ENCODE measurements around the gene SNX30. TPM values are rescaled to one million over a fixed set of nuclear protein-coding genes. Genes with fewer than 3 reads are reported as not detected.

Gene SNX30
- polyA plus RNA-seq, 1 of the 3 experiments (the other 2 are of a cell fraction): 2.7 TPM

DNA sequence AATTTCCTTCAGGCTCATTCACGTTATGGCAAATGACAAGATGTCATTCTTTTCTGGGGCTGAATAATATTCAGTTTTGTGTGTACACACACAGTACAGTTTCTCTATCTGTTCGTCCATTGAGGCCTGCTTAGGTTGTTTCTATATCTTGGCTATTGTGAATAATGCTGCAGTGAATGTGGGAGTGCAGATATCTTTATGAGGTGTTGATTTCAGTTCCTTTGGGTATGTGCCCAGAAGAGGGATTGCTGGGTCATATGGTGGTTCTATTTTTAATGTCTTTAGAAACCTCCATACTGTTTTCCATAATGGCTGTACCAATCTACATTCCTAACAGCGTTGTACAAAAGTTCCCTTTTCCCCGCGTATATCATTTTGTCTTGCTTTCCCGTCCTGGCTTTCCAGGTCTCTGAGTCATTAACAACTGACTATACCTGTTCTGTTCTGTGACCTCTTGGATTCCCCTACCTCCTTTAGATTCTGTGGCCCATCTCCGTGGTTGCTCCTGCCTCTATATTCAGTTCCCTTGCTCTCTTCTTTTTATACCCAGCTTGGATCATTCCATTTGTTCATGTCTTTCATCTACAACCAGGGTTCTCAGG lies 6.8 kb downstream of the SNX30 start:
- no peak overlapping the region for H3K4me2 ChIP-seq
- no peaks in the 10 kb centered on the region for H3K9me2 ChIP-seq
- no peak overlapping the region for H3K9ac ChIP-seq
- peaks cover 0 to 13% of the 10 kb centered on the region in 2 experiments; a peak in 2 of 4 replicates for H3K4me1 ChIP-seq (ENCODE audit: control insufficient read depth in 1 of 2, insufficient read depth in 2 of 2, low read depth in 1 of 2, low read length in 1 of 2)
- ChIA-PET CTCF (no interaction called here), POLR2A (no interaction called here)
- TF ChIP-seq EP300 (IDR thresholded peaks at IDR 0.05; ENCODE audit: borderline replicate concordance in 1 of 2, low read depth in 1 of 2, low read length in 1 of 2): no peak
- no peak for TF ChIP-seq SMC3 (IDR thresholded peaks at IDR 0.05; ENCODE audit: low read depth, low read length)
- no peak for TF ChIP-seq GATA2 (CRISPR knock-in tag; IDR thresholded peaks at IDR 0.05)
- no peak for TF ChIP-seq TAF1 (IDR thresholded peaks at IDR 0.05; ENCODE audit: borderline replicate concordance, low read depth, low read length)
- TF ChIP-seq, protein P1, sequence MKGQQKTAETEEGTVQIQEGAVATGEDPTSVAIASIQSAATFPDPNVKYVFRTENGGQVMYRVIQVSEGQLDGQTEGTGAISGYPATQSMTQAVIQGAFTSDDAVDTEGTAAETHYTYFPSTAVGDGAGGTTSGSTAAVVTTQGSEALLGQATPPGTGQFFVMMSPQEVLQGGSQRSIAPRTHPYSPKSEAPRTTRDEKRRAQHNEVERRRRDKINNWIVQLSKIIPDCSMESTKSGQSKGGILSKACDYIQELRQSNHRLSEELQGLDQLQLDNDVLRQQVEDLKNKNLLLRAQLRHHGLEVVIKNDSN (IDR thresholded peaks at IDR 0.05; ENCODE audit: borderline replicate concordance, low read depth): no peak
- no peak for TF ChIP-seq NFIC (IDR thresholded peaks at IDR 0.05; ENCODE audit: borderline replicate concordance)
- no peak for TF ChIP-seq ELF1 (IDR thresholded peaks at IDR 0.05)
- no peak for TF ChIP-seq YY1 (IDR thresholded peaks at IDR 0.05; ENCODE audit: low read depth)
- TF ChIP-seq, protein P2, sequence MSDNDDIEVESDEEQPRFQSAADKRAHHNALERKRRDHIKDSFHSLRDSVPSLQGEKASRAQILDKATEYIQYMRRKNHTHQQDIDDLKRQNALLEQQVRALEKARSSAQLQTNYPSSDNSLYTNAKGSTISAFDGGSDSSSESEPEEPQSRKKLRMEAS (IDR thresholded peaks at IDR 0.05; ENCODE audit: low read depth): no peak
- TF ChIP-seq FOSL2 (IDR thresholded peaks at IDR 0.05; ENCODE audit: borderline replicate concordance, low read depth): no peak
- TF ChIP-seq RFX5 (IDR thresholded peaks at IDR 0.05; ENCODE audit: low read length): no peak
- no peak for TF ChIP-seq FOXM1 (IDR thresholded peaks at IDR 0.05; ENCODE audit: low read depth)
- no peak for TF ChIP-seq CHD2 (IDR thresholded peaks at IDR 0.05; ENCODE audit: low read length, partially characterized antibody)
- TF ChIP-seq EZH2phosphoT487 (IDR thresholded peaks at IDR 0.05; ENCODE audit: borderline replicate concordance, low read depth): no peak
- no peak overlapping the region for H3K4me3 ChIP-seq (ENCODE audit: low read depth in 2 of 2, low read length in 1 of 2)
- no peaks in the 10 kb centered on the region for H3K36me3 ChIP-seq (replicated peaks in 1 of 2; ENCODE audit: control insufficient read depth in 1 of 2, insufficient read depth in 2 of 2, low read length in 1 of 2)
- DNase-seq: no peak
- 81% methylated on average over 7 of the region's 7 CpGs for WGBS (ENCODE audit: low lambda C conversion rate)
- H3K27ac ChIP-seq (ENCODE audit: low read depth in 2 of 2, low read length in 1 of 2): no peak overlapping the region
- H3K27me3 ChIP-seq (ENCODE audit: insufficient read depth): no peaks in the 10 kb centered on the region
- H3K9me3 ChIP-seq: no peaks in the 10 kb centered on the region
- H3F3A ChIP-seq (replicated peaks; ENCODE audit: insufficient read depth): peaks cover 22% of the 10 kb centered on the region
- no peaks in the 10 kb centered on the region for H4K20me1 ChIP-seq (ENCODE audit: insufficient read depth)
- peaks cover 19% of the 10 kb centered on the region for H3K79me2 ChIP-seq (ENCODE audit: insufficient read depth)
- H2AFZ ChIP-seq (ENCODE audit: low read depth): no peak overlapping the region

DNA sequence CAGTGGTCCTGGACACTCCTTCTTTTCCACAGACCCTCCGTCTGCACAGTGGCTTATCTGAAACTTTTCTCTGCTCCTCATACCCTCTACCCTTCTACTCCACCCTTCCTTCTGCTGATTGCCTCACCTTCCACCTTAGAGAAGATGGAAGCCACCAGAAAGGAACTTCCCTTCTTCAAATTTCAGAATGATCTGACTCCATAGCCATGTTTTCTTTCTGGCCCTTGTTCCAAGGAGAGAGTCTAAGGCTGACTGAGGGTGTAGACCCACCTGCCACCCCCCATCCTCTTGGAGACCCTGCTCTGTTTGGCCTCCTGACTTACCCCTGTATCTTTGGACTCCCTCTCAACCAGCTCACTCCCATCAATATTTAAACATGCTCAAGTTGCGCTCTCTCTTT lies 7.4 kb downstream of the SNX30 start:
- POLR2A ChIA-PET: no interaction called here
- Histone ChIP-seq H3F3A (replicated peaks; ENCODE audit: insufficient read depth) (peaks cover 18% of the 10 kb centered on the region), H3K9me2 (no peaks in the 10 kb centered on the region), H2AFZ (ENCODE audit: low read depth) (no peak overlapping the region), H3K4me1 (ENCODE audit: control insufficient read depth in 1 of 2, insufficient read depth in 2 of 2, low read depth in 1 of 2, low read length in 1 of 2) (peaks cover 0 to 13% of the 10 kb centered on the region in 2 experiments; a peak in 2 of 4 replicates), H3K27me3 (ENCODE audit: insufficient read depth) (no peaks in the 10 kb centered on the region), H3K4me2 (no peak overlapping the region), H4K20me1 (ENCODE audit: insufficient read depth) (no peaks in the 10 kb centered on the region), H3K9me3 (no peaks in the 10 kb centered on the region), H3K4me3 (ENCODE audit: low read depth in 2 of 2, low read length in 1 of 2) (no peak overlapping the region), H3K79me2 (ENCODE audit: insufficient read depth) (peaks cover 14% of the 10 kb centered on the region; the same call in 1 of the 2 replicates), H3K36me3 (replicated peaks in 1 of 2; ENCODE audit: control insufficient read depth in 1 of 2, insufficient read depth in 2 of 2, low read length in 1 of 2) (no peaks in the 10 kb centered on the region), H3K27ac (ENCODE audit: low read depth in 2 of 2, low read length in 1 of 2) (no peak overlapping the region), H3K9ac (no peak overlapping the region)
- WGBS (ENCODE audit: low lambda C conversion rate): 98% methylated on average over 2 of the region's 2 CpGs
- CTCF ChIA-PET: no interaction called here
- no peak for DNase-seq
- no peak for TF ChIP-seq RCOR1 (IDR thresholded peaks at IDR 0.05; ENCODE audit: low read length)
- TF ChIP-seq FOXJ3 (CRISPR knock-in tag; IDR thresholded peaks at IDR 0.05): no peak
- no peak for TF ChIP-seq MXI1 (IDR thresholded peaks at IDR 0.05; ENCODE audit: low read depth, low read length)
- TF ChIP-seq EZH2phosphoT487 (IDR thresholded peaks at IDR 0.05; ENCODE audit: borderline replicate concordance, low read depth): no peak
- no peak for TF ChIP-seq POLR2AphosphoS5 (IDR thresholded peaks at IDR 0.05; ENCODE audit: low read depth, low read length)
- TF ChIP-seq, protein P3, sequence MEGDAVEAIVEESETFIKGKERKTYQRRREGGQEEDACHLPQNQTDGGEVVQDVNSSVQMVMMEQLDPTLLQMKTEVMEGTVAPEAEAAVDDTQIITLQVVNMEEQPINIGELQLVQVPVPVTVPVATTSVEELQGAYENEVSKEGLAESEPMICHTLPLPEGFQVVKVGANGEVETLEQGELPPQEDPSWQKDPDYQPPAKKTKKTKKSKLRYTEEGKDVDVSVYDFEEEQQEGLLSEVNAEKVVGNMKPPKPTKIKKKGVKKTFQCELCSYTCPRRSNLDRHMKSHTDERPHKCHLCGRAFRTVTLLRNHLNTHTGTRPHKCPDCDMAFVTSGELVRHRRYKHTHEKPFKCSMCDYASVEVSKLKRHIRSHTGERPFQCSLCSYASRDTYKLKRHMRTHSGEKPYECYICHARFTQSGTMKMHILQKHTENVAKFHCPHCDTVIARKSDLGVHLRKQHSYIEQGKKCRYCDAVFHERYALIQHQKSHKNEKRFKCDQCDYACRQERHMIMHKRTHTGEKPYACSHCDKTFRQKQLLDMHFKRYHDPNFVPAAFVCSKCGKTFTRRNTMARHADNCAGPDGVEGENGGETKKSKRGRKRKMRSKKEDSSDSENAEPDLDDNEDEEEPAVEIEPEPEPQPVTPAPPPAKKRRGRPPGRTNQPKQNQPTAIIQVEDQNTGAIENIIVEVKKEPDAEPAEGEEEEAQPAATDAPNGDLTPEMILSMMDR (IDR thresholded peaks at IDR 0.05): no peak
- TF ChIP-seq, protein P4, sequence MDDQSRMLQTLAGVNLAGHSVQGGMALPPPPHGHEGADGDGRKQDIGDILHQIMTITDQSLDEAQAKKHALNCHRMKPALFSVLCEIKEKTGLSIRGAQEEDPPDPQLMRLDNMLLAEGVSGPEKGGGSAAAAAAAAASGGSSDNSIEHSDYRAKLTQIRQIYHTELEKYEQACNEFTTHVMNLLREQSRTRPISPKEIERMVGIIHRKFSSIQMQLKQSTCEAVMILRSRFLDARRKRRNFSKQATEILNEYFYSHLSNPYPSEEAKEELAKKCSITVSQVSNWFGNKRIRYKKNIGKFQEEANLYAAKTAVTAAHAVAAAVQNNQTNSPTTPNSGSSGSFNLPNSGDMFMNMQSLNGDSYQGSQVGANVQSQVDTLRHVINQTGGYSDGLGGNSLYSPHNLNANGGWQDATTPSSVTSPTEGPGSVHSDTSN (IDR thresholded peaks at IDR 0.05): no peak
- TF ChIP-seq, protein P5, sequence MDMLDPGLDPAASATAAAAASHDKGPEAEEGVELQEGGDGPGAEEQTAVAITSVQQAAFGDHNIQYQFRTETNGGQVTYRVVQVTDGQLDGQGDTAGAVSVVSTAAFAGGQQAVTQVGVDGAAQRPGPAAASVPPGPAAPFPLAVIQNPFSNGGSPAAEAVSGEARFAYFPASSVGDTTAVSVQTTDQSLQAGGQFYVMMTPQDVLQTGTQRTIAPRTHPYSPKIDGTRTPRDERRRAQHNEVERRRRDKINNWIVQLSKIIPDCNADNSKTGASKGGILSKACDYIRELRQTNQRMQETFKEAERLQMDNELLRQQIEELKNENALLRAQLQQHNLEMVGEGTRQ (IDR thresholded peaks at IDR 0.05; ENCODE audit: borderline replicate concordance, low read depth, low read length): no peak
- TF ChIP-seq TEAD4 (IDR thresholded peaks at IDR 0.05; ENCODE audit: borderline replicate concordance, insufficient read depth): no peak
- no peak for TF ChIP-seq FOSL2 (IDR thresholded peaks at IDR 0.05; ENCODE audit: borderline replicate concordance, low read depth)
- TF ChIP-seq, protein P2 (IDR thresholded peaks at IDR 0.05; ENCODE audit: low read depth): no peak
- no peak for TF ChIP-seq GATA2 (CRISPR knock-in tag; IDR thresholded peaks at IDR 0.05)
- no peak for TF ChIP-seq GABPA (IDR thresholded peaks at IDR 0.05; ENCODE audit: low read depth)
- no peak for TF ChIP-seq TCF12 (IDR thresholded peaks at IDR 0.05)
- no peak for TF ChIP-seq RXRA (IDR thresholded peaks at IDR 0.05; ENCODE audit: borderline replicate concordance, low read depth)

All from SK-N-SH (cell line).